Progenitor cell of endocrine pancreas (in vitro differentiated cells): ENCODE data around the gene HEXA. TPM values are rescaled to one million over a fixed set of nuclear protein-coding genes. Genes with fewer than 3 reads are reported as not detected.
A peak's percentile ranks its signal among the peaks of the same experiment; 100 is the strongest.
"Not testable (repeated sequence)": the region's sequence is repeated elsewhere in the genome, so short reads cannot be mapped to it uniquely, and the experiment has no call there.

ENCODE experiments used
- DNase-seq: peaks from one replicate; pipeline ENCODE4 v3.0.0; 2021; ENCODE audit warnings: low spot score; ENCODE audit not compliant: unreplicated experiment
- H3K27ac Mint-ChIP-seq: 2 replicates; pipeline ENCODE4 v1.8.0; 2021; ENCODE audit warnings: mild to moderate bottlenecking, moderate library complexity, mixed read lengths
- H3K27me3 Mint-ChIP-seq: 2 replicates; pipeline ENCODE4 v1.8.0; 2021; ENCODE audit warnings: mixed read lengths
- H3K36me3 Mint-ChIP-seq: 2 replicates; pipeline ENCODE4 v1.8.0; 2022; ENCODE audit warnings: mixed read lengths; ENCODE audit not compliant: insufficient read depth
- H3K4me1 Mint-ChIP-seq: 2 replicates; pipeline ENCODE4 v1.8.0; 2021; ENCODE audit warnings: low read depth, mixed read lengths
- H3K4me3 Mint-ChIP-seq: 2 replicates; pipeline ENCODE4 v1.8.0; 2021; ENCODE audit warnings: low read depth, mild to moderate bottlenecking, moderate library complexity, mixed read lengths
- H3K9me3 Mint-ChIP-seq: 2 replicates; pipeline ENCODE4 v1.8.0; 2021; ENCODE audit warnings: low read depth, mixed read lengths
- CTCF ChIP-seq: fragments of 200-600 bp; sonication (generic); IDR thresholded peaks from one replicate; pipeline ENCODE4 v1.5.0; 2021; ENCODE audit warnings: antibody characterized with exemption, mild to moderate bottlenecking; ENCODE audit not compliant: unreplicated experiment
- long read RNA-seq: library from polyadenylated mRNA; unstranded; transcript quantifications from one replicate; pipeline ENCODE4 v2.0.0, GENCODE V29; 2020
- total RNA-seq: library from RNA; stranded (reverse); gene quantifications from 2 replicates; pipeline ENCODE4 v1.2.1, GENCODE V29; 2021

Gene HEXA
- total RNA-seq, result 67.4 and 77.8 TPM in 2 replicates
- long read RNA-seq, full-length matches to known transcripts, result 234 of 356 reads
- long read RNA-seq, partial matches to known transcripts, result 31 of 356 reads
- long read RNA-seq, other reads (novel, unspliced or antisense), result 91 of 356 reads

- TF ChIP-seq CTCF, result no peak
- Mint-ChIP-seq H3K4me3 (peak within 1 kb of the TSS; percentile 95), H3K27me3 (peaks cover 8% of the 10 kb centered on the region), H3K4me1 (peaks cover 23% of the 10 kb centered on the region), H3K36me3 (no peaks in the 10 kb centered on the region), H3K9me3 (no peaks in the 10 kb centered on the region), H3K27ac (peak within 1 kb of the TSS; percentile 99)
- peak; percentile 100 for DNase-seq
These were observed at the start of gene HEXA for GRCh38 chr15:72375846-72376581. HEXA (minus strand) TSS chr15:72376014; CDS start chr15:72375972, 42 bp downstream.

GRCh38 chr15:72423256-72423655, 47.4 kb upstream of the HEXA start:
- Mint-ChIP-seq H3K27ac (no peak overlapping the region), H3K4me1 (no peaks in the 10 kb centered on the region), H3K9me3 (peaks cover 20% of the 10 kb centered on the region), H3K36me3 (peaks cover 2% of the 10 kb centered on the region), H3K4me3 (no peak overlapping the region), H3K27me3 (peaks cover 17% of the 10 kb centered on the region)
- no peak for TF ChIP-seq CTCF
- no peak for DNase-seq

- no peak overlapping the region for H3K4me3 Mint-ChIP-seq
- peaks cover 12% of the 10 kb centered on the region for H3K9me3 Mint-ChIP-seq
- H3K4me1 Mint-ChIP-seq, result no peaks in the 10 kb centered on the region
- peaks cover 2% of the 10 kb centered on the region for H3K36me3 Mint-ChIP-seq
- peaks cover 24% of the 10 kb centered on the region for H3K27me3 Mint-ChIP-seq
- H3K27ac Mint-ChIP-seq, result no peak overlapping the region
- no peak for TF ChIP-seq CTCF
- DNase-seq, result no peak
These were observed 45.7 kb upstream of the HEXA start for GRCh38 chr15:72421484-72421883.

- Mint-ChIP-seq H3K9me3 (peaks cover 7% of the 10 kb centered on the region), H3K27ac (no peak overlapping the region), H3K36me3 (peaks cover 2% of the 10 kb centered on the region), H3K4me3 (no peak overlapping the region), H3K27me3 (peaks cover 24% of the 10 kb centered on the region), H3K4me1 (no peaks in the 10 kb centered on the region)
- TF ChIP-seq CTCF, result no peak
- no peak for DNase-seq
These were observed 44.8 kb upstream of the HEXA start for GRCh38 chr15:72420576-72420975.

GRCh38 chr15:72419768-72420167, 44.0 kb upstream of the HEXA start:
- H3K4me1 Mint-ChIP-seq, DNase-seq, H3K36me3 Mint-ChIP-seq, H3K4me3 Mint-ChIP-seq, H3K27ac Mint-ChIP-seq, H3K9me3 Mint-ChIP-seq: not testable (repeated sequence)
- H3K27me3 Mint-ChIP-seq, result peaks cover 24% of the 10 kb centered on the region

GRCh38 chr15:72415304-72415703, 39.5 kb upstream of the HEXA start:
- H3K27me3 Mint-ChIP-seq, result peaks cover 21% of the 10 kb centered on the region

GRCh38 chr15:72413337-72413736, 37.5 kb upstream of the HEXA start:
- not testable (repeated sequence) for H3K9me3 Mint-ChIP-seq, DNase-seq, H3K27ac Mint-ChIP-seq, H3K36me3 Mint-ChIP-seq, H3K4me3 Mint-ChIP-seq, H3K4me1 Mint-ChIP-seq
- peaks cover 32% of the 10 kb centered on the region for H3K27me3 Mint-ChIP-seq

More at GRCh38 chr15:72415304-72415703, 39.5 kb upstream of the HEXA start:
- no peaks in the 10 kb centered on the region for H3K9me3 Mint-ChIP-seq
- H3K27ac Mint-ChIP-seq, result no peak overlapping the region
- TF ChIP-seq CTCF, result no peak
- H3K36me3 Mint-ChIP-seq, result no peaks in the 10 kb centered on the region
- H3K4me1 Mint-ChIP-seq, result no peaks in the 10 kb centered on the region
- no peak for DNase-seq
- H3K4me3 Mint-ChIP-seq, result no peak overlapping the region
